Epithelial cell of prostate (primary cell): ENCODE measurements around the gene LNP1.
A peak's percentile ranks its signal among the peaks of the same experiment; 100 is the strongest.
"Not testable (repeated sequence)": the region's sequence is repeated elsewhere in the genome, so short reads cannot be mapped to it uniquely, and the experiment has no call there.

Experiments
- DNase-seq: peaks from one replicate; pipeline ENCODE4 v3.0.0-alpha.2; 2011; ENCODE audit warnings: low read depth, low spot score
- H3K27ac ChIP-seq: fragments of 450-650 bp; 2 replicates; pipeline ENCODE4 v1.5.1; 2017; ENCODE audit warnings: mild to moderate bottlenecking

LNP1 gene, protein sequence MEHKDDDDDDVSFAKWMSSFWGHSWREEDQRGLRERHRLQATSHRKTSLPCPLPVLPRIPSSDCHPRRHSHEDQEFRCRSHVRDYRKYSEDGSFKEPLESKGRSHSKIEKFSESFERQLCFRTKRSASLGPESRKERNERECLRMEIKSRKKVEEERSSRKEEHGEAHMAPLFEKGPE

DNA sequence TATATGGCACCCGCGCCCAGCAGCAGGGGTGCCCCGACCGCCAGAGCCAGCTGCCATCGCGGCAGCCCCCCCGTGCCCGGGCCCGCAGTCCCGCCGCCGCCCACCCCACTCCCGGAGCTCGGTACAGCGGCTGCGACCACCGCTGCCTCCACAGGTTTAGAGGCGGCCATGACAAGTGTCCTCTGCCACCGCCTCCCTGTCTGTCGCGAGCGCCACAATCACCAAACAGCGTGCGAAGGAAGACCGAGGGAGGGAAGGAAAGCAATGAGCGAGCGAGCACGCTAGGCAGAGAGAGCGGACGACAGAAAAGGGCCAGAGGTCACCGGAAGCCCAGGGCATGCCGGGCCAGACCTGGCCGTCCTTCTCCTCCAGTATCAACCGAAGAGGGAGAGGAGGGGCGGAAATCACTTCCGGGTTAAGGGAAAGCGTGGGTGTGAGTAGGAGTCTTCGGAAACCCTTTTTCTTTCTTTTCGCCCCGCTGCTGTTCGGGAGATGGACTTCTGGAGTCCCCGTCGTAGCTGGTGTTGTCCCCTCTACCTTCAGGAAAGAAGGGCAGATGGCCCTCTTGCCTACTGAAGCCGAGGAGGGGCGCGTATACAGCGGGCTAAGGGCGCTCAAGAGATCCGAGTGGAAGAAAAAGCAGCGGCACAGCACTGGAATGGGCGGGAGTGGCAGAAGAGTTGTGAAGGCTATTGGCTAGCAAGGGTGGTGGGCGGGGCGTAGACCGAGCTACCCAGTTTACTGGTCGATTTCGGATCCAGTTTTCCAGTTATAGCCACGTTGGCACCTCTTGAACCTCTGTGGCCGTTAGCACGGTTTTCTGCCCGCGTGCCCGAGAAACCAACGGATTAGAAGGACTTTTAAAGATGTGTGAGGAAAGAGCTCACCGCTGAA is at the start of gene LNP1, which contains the start of gene TOMM70:
LNP1 (plus strand) TSS at position 760 of the 894 bp plus-strand sequence. CDS start 28,191 bp downstream, outside the sequence.
TOMM70 (minus strand) TSS at position 310 of the 894 bp plus-strand sequence; CDS start at position 170, 140 bp downstream.
- H3K27ac ChIP-seq: peak within 1 kb of the TSS; percentile 76
- DNase-seq: peak; percentile 75

DNA sequence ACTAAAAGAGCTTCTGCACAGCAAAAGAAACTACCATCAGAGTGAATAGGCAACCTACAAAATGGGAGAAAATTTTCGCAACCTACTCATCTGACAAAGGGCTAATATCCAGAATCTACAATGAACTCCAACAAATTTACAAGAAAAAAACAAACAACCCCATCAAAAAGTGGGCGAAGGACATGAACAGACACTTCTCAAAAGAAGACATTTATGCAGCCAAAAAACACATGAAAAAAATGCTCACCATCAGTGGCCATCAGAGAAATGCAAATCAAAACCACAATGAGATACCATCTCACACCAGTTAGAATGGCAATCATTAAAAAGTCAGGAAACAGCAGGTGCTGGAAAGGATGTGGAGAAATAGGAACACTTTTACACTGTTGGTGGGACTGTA is 49.6 kb upstream of the LNP1 start:
- not testable (repeated sequence) for DNase-seq
- H3K27ac ChIP-seq: peak overlapping the region; percentile 49

DNA sequence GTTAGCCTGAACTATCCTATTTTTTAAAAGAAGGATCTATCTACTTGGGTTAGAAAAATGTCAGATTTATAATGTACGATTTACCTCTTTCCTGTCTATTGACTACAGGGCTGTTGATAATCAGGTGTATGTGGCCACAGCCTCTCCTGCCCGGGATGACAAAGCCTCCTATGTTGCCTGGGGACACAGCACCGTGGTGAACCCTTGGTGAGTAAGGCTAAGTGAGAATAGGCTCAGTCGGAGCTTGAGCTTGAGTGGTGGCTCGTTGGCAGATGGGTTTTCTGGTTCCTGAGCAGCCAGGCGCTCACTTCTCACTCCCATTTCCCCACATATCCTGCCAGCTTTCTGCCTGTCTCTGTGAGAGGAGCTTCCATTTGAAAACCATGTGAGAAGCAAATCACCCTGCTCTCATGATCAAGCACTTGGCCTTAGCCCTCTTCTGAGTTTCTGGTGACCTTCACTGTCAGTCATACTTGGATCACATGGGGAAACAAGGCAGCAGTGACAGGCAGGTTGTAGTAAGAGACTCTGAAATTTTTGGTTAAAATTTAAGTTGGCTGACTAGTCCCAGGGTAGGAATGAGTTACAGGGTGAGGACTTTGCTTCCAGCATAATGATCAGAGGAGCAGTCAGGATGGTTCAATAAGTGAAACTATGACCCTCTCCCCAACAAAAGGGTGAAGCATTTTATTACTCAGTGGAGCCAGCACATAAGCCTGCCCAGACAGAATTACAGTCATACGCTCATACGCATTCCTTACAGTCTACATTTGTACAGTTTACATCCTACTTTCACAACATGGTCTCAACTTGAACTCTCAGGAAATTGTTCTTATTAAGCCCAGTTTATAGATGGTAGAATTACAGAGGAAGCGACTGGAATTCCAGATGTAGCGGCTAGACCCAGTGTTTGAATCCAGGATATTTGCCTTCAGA is 48.8 kb upstream of the LNP1 start:
- DNase-seq: peak; percentile 51
- peak overlapping the region; percentile 49 for H3K27ac ChIP-seq

DNA sequence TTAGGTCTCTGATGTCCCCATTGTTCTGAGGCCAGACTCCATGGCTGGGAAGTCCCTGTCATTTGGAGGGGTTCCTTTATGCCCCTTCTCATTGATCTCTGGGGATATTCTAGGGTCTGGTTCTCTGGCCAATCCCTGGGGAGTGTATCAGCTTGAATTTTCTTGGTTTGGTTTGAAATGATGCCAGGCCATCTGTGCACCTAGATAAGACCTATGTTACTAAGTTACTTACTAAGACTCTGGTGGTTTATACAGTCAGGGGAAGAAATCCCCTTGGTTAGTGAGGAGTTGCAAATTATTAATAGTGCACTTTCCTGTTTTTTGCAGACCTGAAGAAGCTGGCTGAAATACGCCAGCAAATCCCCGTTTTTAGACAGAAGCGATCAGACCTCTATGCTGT is 46.5 kb upstream of the LNP1 start:
- no peak for DNase-seq

DNA sequence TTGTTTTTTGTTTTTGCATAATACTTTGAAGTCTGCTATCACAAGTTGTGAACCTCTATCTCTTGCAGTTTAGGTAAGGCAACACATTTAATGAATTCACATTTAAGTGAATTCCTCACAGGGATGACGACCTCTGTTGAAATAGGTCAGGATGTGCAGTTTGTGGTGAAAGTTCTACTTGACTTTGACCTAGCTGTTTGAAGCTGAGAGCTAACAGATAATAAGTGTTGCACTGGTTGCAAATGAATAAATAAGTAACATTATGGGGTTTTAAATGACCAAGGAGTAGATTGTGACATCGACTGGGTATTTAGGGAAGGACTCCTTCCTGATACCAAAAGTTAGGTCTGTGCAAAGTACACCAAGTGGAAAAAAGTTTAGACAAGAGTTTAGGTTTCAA is 42.9 kb upstream of the LNP1 start:
- DNase-seq: no peak
- no peak overlapping the region for H3K27ac ChIP-seq

More for the DNA sequence above, 46.5 kb upstream of the LNP1 start:
- H3K27ac ChIP-seq: no peak overlapping the region

DNA sequence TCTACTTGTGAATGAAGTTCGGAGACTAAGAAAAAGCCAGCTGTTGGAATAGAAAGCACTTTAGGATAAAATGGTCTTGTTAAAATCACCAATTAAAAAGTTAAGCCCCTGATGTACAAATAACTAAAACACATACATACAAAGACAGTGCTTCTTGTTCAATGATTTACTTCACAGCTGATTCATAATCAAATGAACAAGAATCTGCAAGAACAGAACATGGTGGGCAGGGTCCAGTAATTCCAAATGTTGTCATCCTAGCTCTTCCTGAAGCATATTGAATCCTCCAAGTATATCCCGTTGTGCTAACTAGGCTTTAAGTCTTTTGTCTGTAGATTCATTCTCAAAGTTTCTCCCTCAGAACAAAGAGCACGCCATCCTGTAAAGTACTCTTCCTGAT is 42.3 kb upstream of the LNP1 start:
- DNase-seq: no peak
- H3K27ac ChIP-seq: no peak overlapping the region

DNA sequence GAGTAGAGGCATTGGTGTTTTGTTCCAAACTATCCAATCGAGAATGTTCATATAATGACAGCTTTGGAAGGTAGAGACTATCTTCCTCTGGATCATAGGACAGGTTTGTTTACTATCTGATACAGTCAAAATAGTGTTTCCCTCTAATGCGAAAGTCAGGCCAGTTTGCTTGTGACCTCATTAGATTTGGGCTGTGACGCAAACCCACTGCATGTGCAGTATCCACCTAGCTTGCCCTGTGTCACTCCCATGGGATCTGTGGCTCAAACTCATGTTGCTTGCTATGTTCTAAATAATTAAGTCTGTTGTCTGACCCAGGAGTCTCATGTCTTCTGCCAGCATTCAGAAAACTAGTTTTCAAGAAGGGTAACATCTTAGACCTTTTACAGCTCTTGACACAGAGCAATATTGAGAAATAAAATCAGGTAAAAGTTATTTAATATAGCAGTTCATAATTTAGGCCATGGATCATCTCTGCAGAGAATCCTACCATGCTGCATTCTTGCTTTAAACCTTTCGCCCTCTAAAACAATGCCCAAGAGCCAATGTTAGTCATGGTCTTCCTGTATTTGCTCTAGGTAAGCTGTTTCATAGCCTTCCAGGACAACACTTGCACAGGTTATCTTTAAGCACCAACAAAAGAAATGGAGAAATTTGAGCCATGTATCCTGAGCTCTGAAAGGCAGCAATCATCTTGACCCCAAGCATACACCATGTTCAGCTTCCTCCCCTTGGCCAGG is 40.4 kb upstream of the LNP1 start:
- no peak for DNase-seq

DNA sequence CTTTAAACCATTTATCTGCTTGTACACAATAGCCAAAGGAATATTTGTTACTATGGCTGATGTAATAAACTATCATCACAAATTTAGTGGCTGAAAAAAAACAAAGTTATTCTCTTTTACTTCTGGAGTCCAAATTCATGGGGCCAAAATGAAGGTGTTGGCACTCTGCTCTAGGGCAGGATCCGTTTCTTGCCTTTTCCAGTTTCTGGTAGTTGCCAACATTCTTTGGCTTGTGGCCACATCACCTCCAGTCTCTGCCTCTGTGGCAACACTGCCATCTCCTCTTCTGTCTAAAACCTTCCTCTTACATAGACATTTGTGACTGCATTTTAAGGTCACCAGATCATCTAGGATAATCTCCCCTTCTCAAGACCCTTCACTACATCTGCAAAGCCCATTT is 39.4 kb upstream of the LNP1 start:
- no peak overlapping the region for H3K27ac ChIP-seq
- no peak for DNase-seq

More for the DNA sequence above, 40.4 kb upstream of the LNP1 start:
- H3K27ac ChIP-seq: peak overlapping the region; percentile 1

DNA sequence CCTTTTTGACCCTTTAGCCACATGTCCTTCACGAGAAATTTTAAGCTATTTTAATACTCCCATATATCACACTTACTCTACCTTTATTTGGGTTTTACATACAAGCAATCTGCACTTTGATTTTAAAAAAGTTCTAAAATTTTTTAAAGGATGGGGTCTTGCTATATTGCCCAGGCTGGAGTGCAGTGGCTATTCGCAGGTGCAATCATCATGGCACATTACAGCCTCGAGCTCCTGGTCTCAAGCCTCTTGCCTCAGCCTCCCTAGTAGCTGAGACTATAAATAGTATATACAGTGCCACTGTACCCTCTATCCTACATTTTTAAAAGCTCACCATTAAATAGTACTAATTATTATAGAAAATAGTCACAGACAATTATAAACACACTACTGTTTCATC is 36.9 kb upstream of the LNP1 start:
- DNase-seq: no peak
- no peak overlapping the region for H3K27ac ChIP-seq

DNA sequence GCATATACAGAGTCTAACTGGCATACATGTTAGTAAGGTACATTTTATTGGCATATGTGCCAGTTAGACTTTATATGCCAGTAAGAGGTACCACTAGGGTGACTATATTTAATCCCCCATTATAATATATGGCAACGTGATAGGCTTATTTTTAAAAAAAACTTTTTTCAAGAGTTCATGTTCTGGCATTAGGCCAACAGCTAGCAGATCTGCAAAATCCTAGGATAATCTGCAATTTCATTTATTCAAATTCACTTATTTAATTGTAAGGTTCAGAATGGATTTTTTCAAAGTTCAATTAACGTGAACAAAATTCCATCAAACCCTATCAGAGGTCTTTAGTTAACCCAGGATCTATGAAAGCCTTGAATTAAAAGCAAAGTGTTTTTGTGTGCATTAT is 34.9 kb upstream of the LNP1 start:
- H3K27ac ChIP-seq: no peak overlapping the region
- no peak for DNase-seq

DNA sequence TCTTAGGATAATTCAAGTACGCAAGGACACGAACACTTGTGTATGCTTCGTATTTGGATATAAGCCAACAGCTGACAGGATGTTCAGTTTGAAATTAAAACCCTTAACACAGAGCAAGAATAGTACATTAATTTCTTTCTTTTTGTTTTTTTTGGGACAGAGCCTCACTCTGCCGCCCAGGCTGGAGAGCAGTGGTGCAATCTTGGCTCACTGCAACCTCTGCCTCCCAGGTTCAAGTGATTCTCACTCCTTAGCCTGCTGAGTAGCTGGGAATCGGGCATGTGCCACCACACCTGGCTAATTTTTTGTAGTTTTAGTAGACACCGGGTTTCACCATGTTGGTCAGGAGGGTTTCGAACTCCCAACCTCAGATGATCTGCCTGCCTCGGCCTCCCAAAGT is 32.9 kb upstream of the LNP1 start:
- DNase-seq: no peak
- no peak overlapping the region for H3K27ac ChIP-seq

DNA sequence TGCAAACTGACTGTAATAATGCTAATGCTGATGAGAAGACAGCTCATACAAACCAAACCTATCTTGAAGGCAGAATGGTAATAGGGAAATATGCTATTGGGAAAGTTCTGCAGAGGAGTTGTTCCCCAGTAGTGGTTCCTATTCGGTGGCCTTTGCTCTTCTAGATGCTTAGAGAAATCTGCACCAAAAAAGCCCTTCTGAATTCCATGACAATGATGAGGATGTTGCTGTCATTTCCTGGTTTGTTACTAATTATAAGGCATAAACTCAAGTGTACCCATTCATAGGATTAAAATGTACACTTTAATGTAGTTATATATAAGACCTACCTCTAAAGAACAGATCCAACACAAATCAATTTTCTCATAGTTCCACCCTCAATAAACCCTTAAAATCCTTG is 30.6 kb upstream of the LNP1 start:
- H3K27ac ChIP-seq: no peak overlapping the region
- DNase-seq: no peak

DNA sequence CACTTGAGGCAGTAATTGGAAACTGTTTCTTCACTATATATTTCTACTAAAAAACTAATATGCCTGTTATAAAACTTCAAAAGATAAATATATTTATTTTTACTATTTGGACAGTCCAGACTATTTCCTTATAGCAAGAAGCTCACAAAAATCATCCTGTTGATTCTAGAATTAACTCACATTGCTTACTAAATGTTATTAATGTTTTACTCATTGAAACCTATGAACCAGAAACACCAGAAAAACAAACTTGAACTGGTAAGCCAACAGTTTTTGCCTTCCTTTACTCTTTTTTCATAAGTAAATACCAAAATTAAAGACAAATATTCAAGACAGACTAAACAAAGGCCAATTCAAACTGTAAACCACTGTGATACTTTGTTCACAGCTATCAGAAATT is 26.8 kb upstream of the LNP1 start:
- H3K27ac ChIP-seq: no peak overlapping the region
- no peak for DNase-seq

DNA sequence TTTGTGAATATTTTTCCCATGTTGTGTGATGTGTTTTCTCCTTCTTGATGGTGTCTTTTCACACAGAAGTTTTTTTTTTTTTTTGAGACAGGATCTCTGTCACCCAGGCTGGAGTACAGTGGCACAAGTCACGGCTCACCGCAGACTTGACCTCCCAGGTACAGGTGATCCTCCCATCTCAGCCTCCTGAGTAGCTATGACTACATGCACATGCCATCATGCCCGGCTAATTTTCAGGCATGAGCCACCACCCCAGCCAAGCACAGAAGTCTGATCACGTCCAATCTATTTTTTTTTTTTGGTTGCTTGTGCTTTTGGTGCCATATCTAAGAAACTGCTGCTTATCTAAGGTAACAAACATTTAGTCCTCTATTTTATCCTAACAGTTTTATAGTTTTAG is 25.0 kb upstream of the LNP1 start:
- DNase-seq: no peak
- no peak overlapping the region for H3K27ac ChIP-seq

DNA sequence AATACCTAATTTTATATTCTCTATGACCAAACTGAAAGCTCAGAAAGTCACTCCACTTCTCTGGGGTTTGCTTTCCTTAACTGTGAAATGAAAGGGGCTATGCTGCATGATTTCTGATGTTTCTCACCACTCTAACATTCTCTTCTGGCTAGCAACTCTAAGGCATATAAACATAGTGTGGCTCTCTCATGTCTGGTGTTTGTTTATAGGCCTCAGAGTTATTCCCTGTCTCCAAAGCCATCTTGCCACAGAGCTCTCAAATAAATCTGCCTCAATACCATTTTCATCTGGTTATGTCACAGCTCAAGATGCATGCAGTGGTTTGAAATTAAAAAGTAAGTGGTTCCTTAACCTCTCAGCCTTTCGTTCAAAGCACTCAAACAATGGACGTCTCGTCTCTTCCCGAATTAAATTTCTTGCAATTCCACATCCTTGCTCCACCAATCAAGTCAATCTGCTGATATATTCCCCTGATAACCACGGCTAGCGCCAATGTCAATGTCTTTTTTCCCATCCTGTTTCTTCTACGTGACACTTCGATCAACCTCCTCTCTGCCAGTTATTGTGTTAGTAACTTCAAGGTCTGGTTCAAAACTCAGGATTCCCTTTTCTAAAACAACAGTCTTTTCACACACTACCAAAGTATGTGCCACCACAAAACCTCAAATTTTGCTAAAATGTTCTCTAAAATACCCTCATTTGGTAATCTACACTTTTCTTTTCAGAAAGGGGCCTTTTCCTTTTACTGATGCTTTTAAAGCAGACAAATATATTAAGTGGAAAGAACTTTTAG is 16.4 kb upstream of the LNP1 start:
- no peak for DNase-seq
- no peak overlapping the region for H3K27ac ChIP-seq

DNA sequence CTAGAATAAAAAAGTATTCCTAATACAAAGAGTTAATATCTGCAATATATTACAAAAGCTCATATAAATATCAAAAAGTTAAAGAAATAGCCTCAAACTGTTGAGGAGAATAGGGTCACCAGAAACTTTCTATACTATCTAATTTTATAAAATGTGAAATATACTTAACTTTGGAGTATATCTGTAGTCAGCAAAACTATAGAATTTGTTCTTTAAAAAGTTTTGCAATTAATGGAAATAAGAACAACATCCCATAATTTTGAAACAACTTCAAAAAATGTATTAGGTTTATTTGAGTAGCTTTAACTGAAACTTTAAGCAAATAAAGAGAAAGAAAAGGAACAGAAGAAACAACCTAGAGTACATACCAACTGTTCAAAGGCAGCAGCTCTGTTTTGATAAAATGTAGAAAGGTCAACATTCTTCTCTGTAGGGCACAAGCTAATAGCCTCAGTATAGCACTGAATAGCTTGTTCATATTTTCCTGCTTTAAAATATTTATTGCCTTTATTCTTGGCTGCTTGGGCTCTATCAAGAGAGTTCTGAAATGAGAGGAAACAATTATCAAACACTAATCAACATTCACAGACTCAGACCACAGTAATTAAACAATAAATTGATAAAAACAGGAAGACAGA is 14.8 kb upstream of the LNP1 start:
- no peak overlapping the region for H3K27ac ChIP-seq
- DNase-seq: no peak

DNA sequence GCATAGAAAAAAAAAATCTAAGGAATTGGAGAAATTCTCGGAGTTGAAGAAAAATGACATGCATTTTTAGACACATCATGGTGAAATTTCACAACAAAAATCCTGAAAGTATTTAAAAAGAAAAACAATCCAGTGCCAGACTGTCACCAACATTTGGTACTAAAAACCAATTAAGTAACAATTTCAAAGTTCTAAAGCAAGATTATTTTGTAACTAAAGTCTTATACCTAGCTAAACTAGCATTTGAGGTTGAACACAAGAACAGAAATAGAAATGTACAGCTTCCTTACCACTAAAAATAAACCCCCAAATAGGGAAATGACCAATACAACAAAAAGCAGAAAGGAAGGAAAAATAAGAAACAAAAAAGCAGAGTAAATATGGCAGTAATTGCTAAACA is 12.3 kb upstream of the LNP1 start:
- H3K27ac ChIP-seq: no peak overlapping the region
- no peak for DNase-seq

DNA sequence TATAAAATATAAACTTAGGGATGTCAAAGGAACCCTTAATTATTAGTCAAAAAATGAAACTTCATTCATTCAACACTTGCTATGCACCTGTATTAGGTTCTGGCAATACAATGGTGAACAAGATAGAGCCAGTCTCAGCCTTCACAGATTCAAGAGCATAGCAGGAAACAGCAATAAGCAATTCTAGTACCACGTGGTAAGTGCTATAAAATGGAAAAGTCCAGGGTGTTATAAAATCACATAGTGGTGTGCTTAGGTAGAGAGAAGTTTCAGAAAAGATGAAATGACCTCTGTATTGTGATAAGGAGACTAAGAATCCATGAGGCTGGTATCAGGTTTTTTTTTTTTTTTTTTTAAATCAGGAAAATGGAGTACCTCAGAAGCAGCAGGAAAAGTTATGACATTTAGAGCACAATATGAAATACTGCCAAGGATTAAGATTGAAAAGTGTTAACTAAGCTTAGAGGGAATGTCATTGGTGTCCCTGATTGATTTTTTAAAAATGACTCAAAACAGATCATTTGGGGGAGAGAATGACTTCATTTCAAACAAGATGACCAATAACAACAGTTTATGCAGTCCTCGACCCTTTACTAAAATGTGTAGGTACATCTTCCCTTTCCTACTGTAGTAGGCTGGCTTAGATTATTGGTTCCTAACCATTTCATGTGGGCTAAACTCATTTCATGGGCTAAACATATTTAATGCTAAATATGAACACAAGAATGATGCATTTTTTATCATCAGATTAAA is 5.5 kb upstream of the LNP1 start:
- no peak for DNase-seq

More for the DNA sequence above, 5.5 kb upstream of the LNP1 start:
- H3K27ac ChIP-seq: no peak overlapping the region
